ENCODE data around the gene CDCA8.

Gene CDCA8

GRCh38 chr1:37748565-37748964, 56.2 kb downstream of the CDCA8 start:
- Histone ChIP-seq H3K27me3 (ENCODE audit: insufficient read depth, poor library complexity, severe bottlenecking) (peaks cover 17% of the 10 kb centered on the region), H3K4me3 (replicated peaks; ENCODE audit: insufficient read depth, low read length) (no peak overlapping the region), H3K27ac (replicated peaks) (no peak overlapping the region)
- no peak for TF ChIP-seq POLR2AphosphoS5 (IDR thresholded peaks at IDR 0.05; ENCODE audit: low read depth)
- no peak for TF ChIP-seq REST (IDR thresholded peaks at IDR 0.05; ENCODE audit: insufficient replicate concordance, low read depth)
- no peak for TF ChIP-seq GABPA (IDR thresholded peaks at IDR 0.05; ENCODE audit: low read depth)
- TF ChIP-seq CTCF (IDR thresholded peaks at IDR 0.05; ENCODE audit: insufficient read depth, low read length): no peak
- TF ChIP-seq SPI1 (IDR thresholded peaks at IDR 0.05; ENCODE audit: borderline replicate concordance, low read depth): no peak
- DNase-seq (ENCODE audit: low read depth in 1 of 2, low spot score in 1 of 2): no peak

- no peak for TF ChIP-seq CTCF (IDR thresholded peaks at IDR 0.05; ENCODE audit: insufficient read depth, low read length)
- no peak for TF ChIP-seq SPI1 (IDR thresholded peaks at IDR 0.05; ENCODE audit: borderline replicate concordance, low read depth)
- DNase-seq (ENCODE audit: low read depth in 1 of 2, low spot score in 1 of 2): no peak
- H3K27ac ChIP-seq (replicated peaks): no peak overlapping the region
- H3K4me3 ChIP-seq (replicated peaks; ENCODE audit: insufficient read depth, low read length): no peak overlapping the region
- peaks cover 35% of the 10 kb centered on the region for H3K27me3 ChIP-seq (ENCODE audit: insufficient read depth, poor library complexity, severe bottlenecking)
Measured at GRCh38 chr1:37752213-37752582, 59.9 kb downstream of the CDCA8 start.

GRCh38 chr1:37752583-37753471, 60.5 kb downstream of the CDCA8 start:
- Histone ChIP-seq H3K27me3 (ENCODE audit: insufficient read depth, poor library complexity, severe bottlenecking) (peaks cover 39% of the 10 kb centered on the region), H3K4me3 (replicated peaks; ENCODE audit: insufficient read depth, low read length) (0 out of 2 replicates have a peak overlapping the region, but pooled peaks have one; percentile 9), H3K27ac (replicated peaks) (no peak overlapping the region)
- TF ChIP-seq GABPA (IDR thresholded peaks at IDR 0.05; ENCODE audit: low read depth) (no peak), REST (IDR thresholded peaks at IDR 0.05; ENCODE audit: insufficient replicate concordance, low read depth) (no peak), CTCF (IDR thresholded peaks at IDR 0.05; ENCODE audit: insufficient read depth, low read length) (no peak), POLR2AphosphoS5 (IDR thresholded peaks at IDR 0.05; ENCODE audit: low read depth) (no peak)
- DNase-seq (ENCODE audit: low read depth in 1 of 2, low spot score in 1 of 2): peak in 1 of 2 experiments; percentile 10

Data from HL-60 (cell line).